Effector memory CD8-positive, alpha-beta T cell (primary cell): ENCODE measurements around the gene KIF26B.
"Not testable (repeated sequence)": the region's sequence is repeated elsewhere in the genome, so short reads cannot be mapped to it uniquely, and the experiment has no call there.

Source experiments
- ATAC-seq: fragments of 150-1000 bp; cut with Tn5 transposase; replicated peaks from 2 replicates; pipeline ENCODE4 v1.10.0; 2021; ENCODE audit warnings: mild to moderate bottlenecking, moderate library complexity
- DNase-seq, 3 experiments: peaks; one replicate each; pipeline ENCODE4 v3.0.0; 2021
- H3K27ac Mint-ChIP-seq, 2 donors: one replicate each; pipeline ENCODE4 v1.8.0; 2022; ENCODE audit warnings: mild to moderate bottlenecking in 2 of 2, mixed read lengths in 2 of 2, moderate library complexity in 2 of 2
- H3K27me3 Mint-ChIP-seq, 2 donors: one replicate each; pipeline ENCODE4 v1.8.0; 2022; ENCODE audit warnings: mixed read lengths in 2 of 2
- H3K36me3 Mint-ChIP-seq: one replicate; pipeline ENCODE4 v1.8.0; 2022; ENCODE audit warnings: mild to moderate bottlenecking, moderate library complexity, mixed read lengths; ENCODE audit not compliant: insufficient read depth
- H3K4me1 Mint-ChIP-seq, 2 donors: one replicate each; pipeline ENCODE4 v1.8.0; 2022; ENCODE audit warnings: low read depth in 2 of 2, mixed read lengths in 2 of 2
- H3K4me3 Mint-ChIP-seq, 2 donors: one replicate each; pipeline ENCODE4 v1.8.0; 2022; ENCODE audit warnings: mild to moderate bottlenecking in 2 of 2, mixed read lengths in 2 of 2, moderate library complexity in 2 of 2
- H3K9me3 Mint-ChIP-seq, 2 donors: one replicate each; pipeline ENCODE4 v1.8.0; 2022; ENCODE audit warnings: mixed read lengths in 2 of 2

KIF26B gene

DNA sequence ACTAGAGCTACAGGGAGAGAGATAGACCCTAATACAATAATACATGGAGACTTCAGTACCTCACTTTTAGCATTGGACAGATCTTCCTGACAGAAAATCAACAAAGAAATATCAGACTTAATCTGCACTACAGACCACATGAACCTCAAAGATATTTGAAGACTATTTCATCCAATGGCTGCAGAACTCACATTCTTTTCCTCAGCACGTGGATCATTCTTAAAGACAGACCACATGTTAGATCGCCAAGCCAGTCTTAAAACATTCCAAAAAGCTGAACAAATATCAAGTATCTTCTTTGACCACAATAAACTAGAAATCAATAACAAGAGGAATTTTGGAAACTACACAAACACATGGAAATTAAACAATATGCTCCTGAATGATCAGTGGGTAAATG, 576.0 kb downstream of the KIF26B start:
- Mint-ChIP-seq H3K27ac (no peak overlapping the region), H3K27me3 (peaks cover 0 to 9% of the 10 kb centered on the region in 2 donors), H3K36me3 (no peaks in the 10 kb centered on the region), H3K9me3 (peaks cover 9 to 27% of the 10 kb centered on the region in 2 donors), H3K4me3 (no peak overlapping the region), H3K4me1 (no peaks in the 10 kb centered on the region)
- DNase-seq (no peak), ATAC-seq (no peak)

DNA sequence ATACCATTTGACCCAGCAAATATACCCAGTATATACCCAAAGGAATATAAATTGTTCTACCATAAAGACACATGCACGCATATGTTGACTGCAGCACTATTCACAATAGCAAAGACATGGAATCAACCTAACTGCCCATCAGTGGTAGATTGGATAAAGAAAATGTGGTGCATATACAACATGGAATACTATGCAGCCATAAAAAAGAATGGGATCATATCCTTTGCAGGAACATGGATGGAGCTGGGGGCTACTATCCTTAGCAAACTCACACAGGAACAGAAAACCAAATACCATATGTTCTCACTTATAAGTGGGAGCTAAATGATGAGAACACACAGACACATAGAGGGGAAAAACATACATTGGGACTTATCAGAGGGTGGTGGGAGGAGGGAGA, 585.6 kb downstream of the KIF26B start:
- H3K27ac Mint-ChIP-seq, ATAC-seq, H3K4me1 Mint-ChIP-seq: not testable (repeated sequence)

DNA sequence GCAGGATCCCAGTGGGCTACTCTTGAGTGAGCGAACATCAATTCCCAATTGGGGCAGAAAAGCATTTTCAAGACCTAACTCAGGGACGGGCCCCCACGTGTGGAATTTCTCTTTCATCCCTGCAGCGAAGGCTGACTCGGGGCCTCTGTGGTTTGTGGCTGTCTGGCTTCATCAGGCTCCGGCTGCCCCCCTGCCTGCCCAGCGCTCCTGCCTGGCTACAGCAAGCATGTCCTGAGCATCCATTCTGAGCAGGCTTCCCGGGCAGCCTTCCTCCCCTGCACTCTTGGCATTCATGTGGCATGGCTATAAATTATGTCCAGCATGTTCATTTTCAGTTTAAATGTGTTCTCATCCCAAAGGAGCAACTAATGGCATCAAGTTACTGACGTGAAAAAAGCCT, 588.1 kb downstream of the KIF26B start:
- H3K36me3 Mint-ChIP-seq, result no peaks in the 10 kb centered on the region
- DNase-seq, result no peak
- H3K27me3 Mint-ChIP-seq, result no peaks in the 10 kb centered on the region
- no peak overlapping the region for H3K27ac Mint-ChIP-seq
- no peak overlapping the region for H3K4me3 Mint-ChIP-seq
- H3K4me1 Mint-ChIP-seq, result no peaks in the 10 kb centered on the region
- ATAC-seq, result no peak
- peaks cover 1 to 7% of the 10 kb centered on the region in 2 donors for H3K9me3 Mint-ChIP-seq

More for the DNA sequence above, 585.6 kb downstream of the KIF26B start:
- not testable (repeated sequence) for H3K9me3 Mint-ChIP-seq, H3K4me3 Mint-ChIP-seq, DNase-seq, H3K36me3 Mint-ChIP-seq, H3K27me3 Mint-ChIP-seq

DNA sequence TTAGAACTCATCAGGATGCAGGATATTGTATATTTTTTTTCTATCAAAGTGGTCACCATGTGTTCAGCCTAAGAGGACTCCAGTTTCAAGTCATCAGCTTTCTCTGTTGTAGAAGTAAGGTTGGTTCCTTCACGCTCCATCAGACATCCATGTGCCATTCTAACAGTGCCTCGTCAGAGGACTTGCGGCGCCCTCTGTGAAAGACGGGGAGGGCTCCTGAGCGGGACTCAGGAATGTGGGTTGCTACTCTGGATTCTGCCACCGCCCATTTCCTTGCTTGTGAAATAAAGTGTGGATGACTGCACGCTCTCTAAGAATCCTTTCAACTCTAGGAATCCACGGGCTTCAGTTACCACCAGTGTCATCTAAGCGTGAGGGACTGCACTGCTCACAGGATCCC, 593.5 kb downstream of the KIF26B start:
- Mint-ChIP-seq H3K9me3 (peaks cover 1 to 6% of the 10 kb centered on the region in 2 donors), H3K27me3 (no peaks in the 10 kb centered on the region)
- no peak for ATAC-seq

DNA sequence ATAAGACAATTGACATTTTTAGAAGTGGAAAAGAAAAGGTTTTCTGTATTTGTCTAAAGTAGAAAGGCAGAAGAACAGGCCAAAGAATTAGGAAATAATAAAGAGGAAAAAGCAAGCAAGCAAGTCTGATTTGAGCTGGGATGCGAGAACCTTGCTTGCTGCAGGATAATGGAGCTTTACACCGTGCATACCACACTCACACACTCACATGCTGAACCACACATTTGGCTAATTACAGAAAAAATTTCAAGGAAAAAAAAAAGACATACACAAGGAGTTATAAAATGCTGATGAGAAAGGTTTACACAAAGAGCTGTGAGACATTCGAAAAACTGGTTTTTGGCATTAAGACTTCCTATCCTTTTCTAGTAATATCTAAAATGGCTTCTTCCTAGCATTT, 593.9 kb downstream of the KIF26B start:
- no peak for DNase-seq
- Mint-ChIP-seq H3K4me1 (no peaks in the 10 kb centered on the region), H3K4me3 (no peak overlapping the region), H3K9me3 (peaks cover 1 to 6% of the 10 kb centered on the region in 2 donors), H3K36me3 (peaks cover 3% of the 10 kb centered on the region), H3K27ac (no peak overlapping the region), H3K27me3 (no peaks in the 10 kb centered on the region)
- no peak for ATAC-seq

More for the DNA sequence above, 593.5 kb downstream of the KIF26B start:
- H3K27ac Mint-ChIP-seq, result no peak overlapping the region
- DNase-seq, result no peak
- no peaks in the 10 kb centered on the region for H3K4me1 Mint-ChIP-seq
- H3K4me3 Mint-ChIP-seq, result no peak overlapping the region
- H3K36me3 Mint-ChIP-seq, result peaks cover 3% of the 10 kb centered on the region

DNA sequence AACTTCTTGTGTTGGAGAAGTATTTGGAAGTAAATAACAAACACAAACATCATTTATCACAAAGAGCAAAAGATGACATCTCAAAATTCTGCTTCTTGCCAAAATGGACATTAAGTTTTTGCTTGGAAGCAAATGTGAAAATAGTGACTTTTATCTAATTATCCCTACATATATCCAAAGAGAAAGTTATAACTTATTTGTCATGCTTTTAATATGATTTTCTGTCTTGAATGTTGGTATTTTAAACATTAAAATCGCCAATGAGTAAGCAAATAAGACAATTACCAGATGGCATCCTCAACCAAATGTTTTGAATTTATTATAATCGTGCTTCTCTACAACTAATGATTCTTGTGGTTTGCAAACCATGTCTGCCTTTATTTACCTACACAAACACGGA, 594.3 kb downstream of the KIF26B start:
- Mint-ChIP-seq H3K27me3 (no peaks in the 10 kb centered on the region), H3K36me3 (peaks cover 3% of the 10 kb centered on the region), H3K27ac (no peak overlapping the region), H3K4me3 (no peak overlapping the region), H3K9me3 (peaks cover 1 to 6% of the 10 kb centered on the region in 2 donors), H3K4me1 (no peaks in the 10 kb centered on the region)
- no peak for DNase-seq
- no peak for ATAC-seq

DNA sequence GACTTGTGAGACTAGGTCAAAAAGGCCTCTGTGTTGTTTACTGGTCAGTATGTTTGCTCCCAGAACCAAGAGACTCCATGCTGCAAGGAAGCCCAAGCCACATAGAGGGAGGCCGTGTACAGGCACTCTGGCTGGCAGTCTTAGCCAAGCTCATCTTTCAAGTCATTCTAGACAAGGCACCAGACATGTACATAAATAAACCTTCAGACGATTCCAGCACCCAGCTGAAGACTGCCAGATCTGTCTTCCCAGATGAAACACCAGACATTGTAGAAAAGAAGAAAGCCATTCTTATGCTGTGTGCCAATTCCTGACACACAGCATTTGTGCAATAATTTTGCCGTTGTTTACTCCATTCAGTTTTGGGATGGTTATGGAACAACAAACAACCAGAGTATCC, 595.5 kb downstream of the KIF26B start:
- Mint-ChIP-seq H3K36me3 (peaks cover 3% of the 10 kb centered on the region), H3K4me3 (no peak overlapping the region), H3K27ac (no peak overlapping the region), H3K4me1 (no peaks in the 10 kb centered on the region), H3K27me3 (no peaks in the 10 kb centered on the region), H3K9me3 (peaks cover 0 to 6% of the 10 kb centered on the region in 2 donors)
- DNase-seq (no peak), ATAC-seq (no peak)

DNA sequence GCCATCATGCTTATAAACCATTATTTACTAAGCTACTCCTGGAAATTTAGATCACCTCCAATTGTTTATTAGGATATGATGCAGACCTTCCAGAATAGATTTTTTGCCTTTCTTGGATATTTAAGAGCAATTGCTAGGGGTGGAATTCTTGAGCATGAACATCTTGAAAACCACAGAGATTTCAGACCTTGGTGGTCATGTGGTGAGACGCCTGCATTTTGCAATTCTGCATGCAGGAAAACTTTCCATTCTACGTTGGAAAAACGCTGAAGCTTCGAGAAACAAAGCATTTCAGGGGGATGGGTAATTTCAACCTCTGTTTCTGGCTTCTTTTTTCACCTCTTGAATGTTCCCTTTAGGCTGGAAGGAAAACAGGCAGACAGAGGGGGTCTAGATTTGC, 596.3 kb downstream of the KIF26B start:
- ATAC-seq (no peak), DNase-seq (no peak)
- H3K4me3 Mint-ChIP-seq, result no peak overlapping the region
- H3K4me1 Mint-ChIP-seq, result no peaks in the 10 kb centered on the region
- H3K27me3 Mint-ChIP-seq, result no peaks in the 10 kb centered on the region
- H3K9me3 Mint-ChIP-seq, result peaks cover 0 to 6% of the 10 kb centered on the region in 2 donors
- H3K27ac Mint-ChIP-seq, result peak overlapping the region in 1 of 2 donors; percentile 60
- peaks cover 3% of the 10 kb centered on the region for H3K36me3 Mint-ChIP-seq

DNA sequence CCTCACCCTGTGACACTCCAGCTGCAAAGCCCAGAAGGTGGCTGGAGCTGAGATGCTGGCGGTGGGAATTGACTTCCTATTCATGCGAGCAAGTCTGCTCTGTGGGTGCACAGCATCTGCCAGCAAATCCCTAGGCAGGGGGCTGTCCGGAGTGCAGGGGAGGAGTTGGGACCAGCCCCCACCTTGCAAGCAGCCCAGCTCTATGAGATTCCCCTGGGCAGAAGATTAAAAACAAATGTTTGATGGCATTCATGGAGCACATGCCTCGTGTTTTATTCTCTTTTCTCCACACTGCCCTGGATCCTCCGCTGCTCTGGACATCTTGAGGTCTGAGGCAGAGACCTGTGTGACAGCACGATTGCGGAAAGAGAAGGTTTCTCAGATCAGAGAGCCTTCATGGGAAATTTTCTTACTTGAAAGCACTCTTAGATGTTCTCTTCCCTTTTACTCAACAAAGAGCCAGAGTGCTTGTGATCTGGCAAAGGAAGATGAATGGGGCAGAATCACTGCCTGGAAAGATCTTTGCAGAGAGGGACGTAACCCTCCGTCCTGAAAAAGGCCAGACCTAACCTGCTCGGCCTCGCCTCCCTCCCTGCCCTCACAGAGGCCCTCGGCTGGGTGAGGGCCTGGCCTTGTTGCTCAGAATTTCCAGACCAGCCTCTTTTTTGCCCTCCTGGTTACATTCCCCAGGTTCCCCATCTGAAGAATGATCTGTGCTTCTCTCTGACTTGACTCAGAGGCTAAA, 597.1 kb downstream of the KIF26B start:
- no peak overlapping the region for H3K4me3 Mint-ChIP-seq
- H3K9me3 Mint-ChIP-seq, result peaks cover 0 to 6% of the 10 kb centered on the region in 2 donors
- H3K36me3 Mint-ChIP-seq, result peaks cover 3% of the 10 kb centered on the region
- no peaks in the 10 kb centered on the region for H3K27me3 Mint-ChIP-seq
- H3K4me1 Mint-ChIP-seq, result no peaks in the 10 kb centered on the region
- H3K27ac Mint-ChIP-seq, result peak overlapping the region in 1 of 2 donors; percentile 60
- no peak for DNase-seq
- no peak for ATAC-seq

DNA sequence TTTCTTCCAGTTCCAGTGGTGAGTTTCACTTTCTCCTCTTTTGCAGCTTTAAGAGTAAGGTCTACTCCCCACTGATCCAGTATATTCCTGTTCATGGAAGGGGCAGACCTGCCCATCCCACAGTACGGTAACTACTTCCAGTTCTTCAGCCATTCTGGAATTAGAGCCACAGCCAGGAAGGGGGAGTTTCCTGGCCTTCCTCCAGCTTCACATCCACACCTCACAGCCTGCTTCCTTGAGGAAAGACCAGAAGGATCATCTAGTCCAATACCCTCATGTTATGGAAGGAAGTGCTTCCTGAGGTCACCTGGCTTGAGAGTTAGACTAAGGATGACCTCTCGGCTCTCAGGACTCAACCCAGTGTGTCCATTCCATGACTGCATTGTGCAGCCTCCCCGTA, 597.8 kb downstream of the KIF26B start:
- no peaks in the 10 kb centered on the region for H3K4me1 Mint-ChIP-seq
- no peaks in the 10 kb centered on the region for H3K27me3 Mint-ChIP-seq
- peaks cover 0 to 6% of the 10 kb centered on the region in 2 donors for H3K9me3 Mint-ChIP-seq
- no peak for DNase-seq
- H3K36me3 Mint-ChIP-seq, result peaks cover 3% of the 10 kb centered on the region
- H3K4me3 Mint-ChIP-seq, result no peak overlapping the region
- no peak for ATAC-seq
- no peak overlapping the region for H3K27ac Mint-ChIP-seq

DNA sequence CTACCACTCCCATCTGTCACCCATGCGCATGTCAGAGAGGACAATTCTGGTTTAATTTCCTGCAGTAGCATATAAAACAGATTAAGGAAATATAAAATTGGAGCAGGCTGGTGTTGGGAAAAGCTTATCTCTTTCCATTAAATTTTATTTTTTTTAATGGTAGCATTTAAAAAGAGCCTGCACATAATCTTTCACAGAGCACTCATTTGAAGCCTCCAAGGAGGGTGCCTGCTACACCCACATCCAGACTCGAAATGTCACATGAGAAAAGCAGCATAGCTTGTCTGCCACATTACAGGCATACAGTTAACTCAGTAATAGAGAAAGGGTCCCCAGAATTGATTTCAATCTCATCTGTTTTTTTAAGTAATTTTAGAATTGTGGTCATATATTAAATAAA, 599.0 kb downstream of the KIF26B start:
- Mint-ChIP-seq H3K4me1 (no peaks in the 10 kb centered on the region), H3K4me3 (no peak overlapping the region), H3K36me3 (peaks cover 3% of the 10 kb centered on the region), H3K27me3 (no peaks in the 10 kb centered on the region), H3K9me3 (peaks cover 2 to 6% of the 10 kb centered on the region in 2 donors), H3K27ac (no peak overlapping the region)
- DNase-seq, result no peak
- no peak for ATAC-seq

DNA sequence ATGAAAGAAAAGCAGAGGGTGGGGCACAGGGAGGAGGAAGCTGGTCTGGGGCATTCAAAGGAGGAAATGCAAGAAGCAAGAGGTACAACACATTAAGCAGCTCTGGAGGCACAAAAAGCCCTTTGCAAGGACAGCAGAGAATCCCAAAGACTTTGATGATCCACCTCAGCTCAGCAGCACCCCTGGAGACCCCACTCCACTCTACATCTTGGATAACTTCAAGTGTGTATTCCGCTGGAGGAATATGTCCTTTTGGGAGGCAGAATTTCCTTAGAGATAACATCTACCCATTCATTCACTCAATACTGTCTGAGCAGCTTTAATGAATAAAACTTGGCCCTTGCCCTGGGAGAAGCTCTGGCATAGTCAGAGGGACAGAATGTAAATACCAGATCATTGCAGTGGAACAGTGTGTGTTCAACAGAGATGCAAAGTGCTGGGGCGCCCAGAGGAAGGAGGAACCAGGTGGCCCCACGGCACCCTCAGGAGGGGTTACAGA, 599.7 kb downstream of the KIF26B start:
- peaks cover 4% of the 10 kb centered on the region for H3K36me3 Mint-ChIP-seq
- H3K9me3 Mint-ChIP-seq, result peaks cover 2 to 6% of the 10 kb centered on the region in 2 donors
- H3K27ac Mint-ChIP-seq, result no peak overlapping the region
- ATAC-seq, result no peak
- DNase-seq, result no peak
- no peak overlapping the region for H3K4me3 Mint-ChIP-seq
- no peaks in the 10 kb centered on the region for H3K4me1 Mint-ChIP-seq
- no peaks in the 10 kb centered on the region for H3K27me3 Mint-ChIP-seq
